WERI-Rb-1 (cell line): ENCODE data around the gene NDUFB7.
"Not testable (repeated sequence)": the region's sequence is repeated elsewhere in the genome, so short reads cannot be mapped to it uniquely, and the experiment has no call there.

Experiments used
- DNase-seq: peaks from one replicate; pipeline ENCODE4 v3.0.0-alpha.2; 2020
- H3K27ac ChIP-seq: fragments of 250-450 bp; sonication (Bioruptor Pico); 2 replicates; pipeline ENCODE4 v1.5.1; 2020; ENCODE audit warnings: mild to moderate bottlenecking, moderate library complexity
- H3K27me3 ChIP-seq: fragments of 250-450 bp; sonication (Bioruptor Pico); 2 replicates; pipeline ENCODE4 v1.5.1; 2021; ENCODE audit warnings: mild to moderate bottlenecking, low read depth, moderate library complexity; ENCODE audit not compliant: insufficient read depth, severe bottlenecking
- H3K36me3 ChIP-seq: fragments of 250-450 bp; sonication (Bioruptor Pico); 2 replicates; pipeline ENCODE4 v1.5.1; 2020; ENCODE audit warnings: mild to moderate bottlenecking, moderate library complexity
- H3K4me3 ChIP-seq: 2 replicates; pipeline ENCODE4 v1.5.1; 2011; ENCODE audit warnings: low read depth, mild to moderate bottlenecking, control low read depth, low read length
- H3K9me3 ChIP-seq: fragments of 250-450 bp; sonication (Bioruptor Pico); 2 replicates; pipeline ENCODE4 v1.5.1; 2021; ENCODE audit warnings: mild to moderate bottlenecking, moderate library complexity; ENCODE audit not compliant: severe bottlenecking
- TF ChIP-seq, protein P1 (sequence below): IDR thresholded peaks from 2 replicates; pipeline ENCODE4 v1.5.1; 2011; ENCODE audit warnings: low read depth, mild to moderate bottlenecking, control low read depth, inconsistent platforms, low read length

Gene NDUFB7

DNA sequence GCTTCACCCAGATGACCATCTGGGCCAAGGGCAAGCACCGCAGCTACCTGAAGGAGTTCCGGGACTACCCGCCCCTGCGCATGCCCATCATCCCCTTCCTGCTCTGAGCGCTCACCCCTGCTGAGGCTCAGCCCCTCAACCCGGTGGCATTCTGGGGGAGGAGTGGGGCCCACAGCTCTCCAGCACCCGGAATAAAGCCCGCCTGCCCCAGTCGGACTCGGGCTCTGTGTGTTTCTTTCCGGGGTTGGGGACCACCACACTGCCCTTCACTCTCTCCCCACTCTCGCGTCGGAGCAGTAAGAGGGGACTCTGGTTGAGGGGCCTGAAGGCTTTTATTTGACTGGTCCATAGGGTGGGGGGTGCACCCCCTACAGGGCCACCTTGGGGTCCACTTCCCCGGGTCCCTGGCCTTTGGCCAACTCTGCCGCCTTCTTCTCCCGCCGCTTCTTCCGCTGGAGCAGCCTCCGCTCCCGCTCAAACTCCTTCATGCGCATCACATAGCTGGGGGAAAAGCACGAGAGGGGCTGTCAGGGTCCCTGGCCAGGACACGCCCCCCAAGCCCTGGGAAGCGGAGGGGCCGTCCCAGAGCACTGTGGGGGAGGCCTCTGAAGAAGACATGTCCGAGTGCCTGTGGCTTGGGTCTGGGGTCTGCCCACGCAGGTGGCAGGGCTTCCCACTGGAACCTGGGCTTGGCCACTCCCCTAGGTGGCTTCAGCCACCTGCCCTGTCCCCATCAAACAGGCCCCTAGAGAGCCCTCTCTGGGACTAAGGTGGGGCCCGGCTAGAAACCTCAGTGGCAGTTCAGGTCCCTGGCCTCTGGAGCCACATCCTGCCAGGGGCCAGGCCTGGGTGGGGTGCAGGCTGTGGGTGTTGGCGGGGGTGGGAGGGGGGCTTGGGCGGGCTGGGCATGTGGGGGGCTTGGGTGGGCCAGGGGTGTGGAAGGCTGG is 5.8 kb downstream of the NDUFB7 start:
- H3K27ac ChIP-seq: no peak overlapping the region
- no peak for DNase-seq
- H3K9me3 ChIP-seq: no peaks in the 10 kb centered on the region
- H3K4me3 ChIP-seq: no peak overlapping the region
- TF ChIP-seq, protein P1, sequence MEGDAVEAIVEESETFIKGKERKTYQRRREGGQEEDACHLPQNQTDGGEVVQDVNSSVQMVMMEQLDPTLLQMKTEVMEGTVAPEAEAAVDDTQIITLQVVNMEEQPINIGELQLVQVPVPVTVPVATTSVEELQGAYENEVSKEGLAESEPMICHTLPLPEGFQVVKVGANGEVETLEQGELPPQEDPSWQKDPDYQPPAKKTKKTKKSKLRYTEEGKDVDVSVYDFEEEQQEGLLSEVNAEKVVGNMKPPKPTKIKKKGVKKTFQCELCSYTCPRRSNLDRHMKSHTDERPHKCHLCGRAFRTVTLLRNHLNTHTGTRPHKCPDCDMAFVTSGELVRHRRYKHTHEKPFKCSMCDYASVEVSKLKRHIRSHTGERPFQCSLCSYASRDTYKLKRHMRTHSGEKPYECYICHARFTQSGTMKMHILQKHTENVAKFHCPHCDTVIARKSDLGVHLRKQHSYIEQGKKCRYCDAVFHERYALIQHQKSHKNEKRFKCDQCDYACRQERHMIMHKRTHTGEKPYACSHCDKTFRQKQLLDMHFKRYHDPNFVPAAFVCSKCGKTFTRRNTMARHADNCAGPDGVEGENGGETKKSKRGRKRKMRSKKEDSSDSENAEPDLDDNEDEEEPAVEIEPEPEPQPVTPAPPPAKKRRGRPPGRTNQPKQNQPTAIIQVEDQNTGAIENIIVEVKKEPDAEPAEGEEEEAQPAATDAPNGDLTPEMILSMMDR: no peak
- H3K27me3 ChIP-seq: no peaks in the 10 kb centered on the region
- peaks cover 37% of the 10 kb centered on the region for H3K36me3 ChIP-seq

DNA sequence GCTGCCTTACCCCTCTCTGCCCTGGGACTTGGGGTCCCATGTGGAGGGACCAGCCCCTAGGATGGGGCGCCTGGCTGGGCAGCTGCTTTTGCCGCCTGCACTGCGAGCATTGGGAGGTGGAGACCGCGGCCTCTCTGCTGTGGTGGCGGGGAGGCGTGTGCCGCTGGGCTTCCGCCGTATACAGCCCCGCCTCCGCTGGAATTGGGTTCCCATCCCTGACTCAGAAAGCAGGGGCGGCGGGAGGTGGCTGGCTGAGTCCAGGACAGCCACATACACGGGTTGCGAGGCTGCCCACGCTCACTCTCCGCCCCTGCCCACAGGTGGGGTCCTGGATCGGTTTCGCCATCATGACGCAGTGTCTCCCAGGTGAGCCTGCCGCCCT is 6.6 kb downstream of the NDUFB7 start:
- Histone ChIP-seq H3K27ac (no peak overlapping the region), H3K36me3 (peaks cover 37% of the 10 kb centered on the region), H3K4me3 (no peak overlapping the region), H3K27me3 (no peaks in the 10 kb centered on the region), H3K9me3 (no peaks in the 10 kb centered on the region)
- TF ChIP-seq, protein P1: no peak
- no peak for DNase-seq

- DNase-seq, H3K4me3 ChIP-seq, H3K9me3 ChIP-seq, H3K27ac ChIP-seq, H3K27me3 ChIP-seq: not testable (repeated sequence)
- H3K36me3 ChIP-seq: peaks cover 37% of the 10 kb centered on the region
These were observed 7.1 kb downstream of the NDUFB7 start for GRCh38 chr19:14564652-14565297.

DNA sequence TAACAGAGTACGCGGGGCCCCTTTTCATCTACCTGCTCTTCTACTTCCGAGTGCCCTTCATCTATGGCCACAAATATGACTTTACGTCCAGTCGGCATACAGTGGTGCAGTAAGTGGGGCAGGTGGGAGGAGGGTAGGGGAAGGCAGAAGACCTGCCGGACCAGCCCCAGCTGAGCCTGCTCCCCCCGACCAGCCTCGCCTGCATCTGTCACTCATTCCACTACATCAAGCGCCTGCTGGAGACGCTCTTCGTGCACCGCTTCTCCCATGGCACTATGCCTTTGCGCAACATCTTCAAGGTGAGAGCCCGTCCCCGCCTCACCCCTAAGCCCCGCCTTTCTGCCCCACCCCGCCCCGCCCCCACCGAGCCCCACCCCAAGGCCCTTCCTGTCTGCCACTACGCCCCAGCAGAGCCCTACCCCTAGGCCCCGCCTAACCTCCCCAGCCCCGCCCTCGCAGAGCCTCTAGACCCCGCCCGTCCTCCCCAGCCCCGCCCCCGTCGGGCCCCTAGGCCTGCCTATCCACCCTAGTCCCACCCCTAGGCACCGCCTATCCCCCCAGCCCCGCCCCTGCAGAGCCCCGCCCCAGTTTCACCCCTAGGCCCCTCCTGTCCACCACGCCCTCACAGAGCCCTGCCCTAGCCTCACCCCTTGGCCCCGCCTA is 7.7 kb downstream of the NDUFB7 start:
- TF ChIP-seq, protein P1: no peak
- H3K27ac ChIP-seq: no peak overlapping the region
- no peaks in the 10 kb centered on the region for H3K9me3 ChIP-seq
- peak; percentile 83 for DNase-seq
- no peak overlapping the region for H3K4me3 ChIP-seq
- no peaks in the 10 kb centered on the region for H3K27me3 ChIP-seq
- peaks cover 37% of the 10 kb centered on the region for H3K36me3 ChIP-seq

DNA sequence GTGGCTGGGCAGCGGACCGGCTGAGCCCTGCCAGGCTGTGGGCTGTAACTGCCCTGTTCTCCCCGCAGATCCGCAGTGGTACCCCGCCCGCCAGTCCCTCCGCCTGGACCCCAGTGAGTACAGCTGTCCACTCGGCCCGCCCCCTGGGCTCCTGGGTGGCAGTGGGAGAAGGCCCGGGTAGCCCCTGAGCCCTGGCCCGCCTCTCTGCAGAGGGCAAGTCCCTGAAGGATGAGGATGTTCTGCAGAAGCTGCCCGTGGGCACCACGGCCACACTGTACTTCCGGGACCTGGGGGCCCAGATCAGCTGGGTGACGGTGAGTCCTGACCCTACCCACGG is 8.3 kb downstream of the NDUFB7 start:
- Histone ChIP-seq H3K9me3 (no peaks in the 10 kb centered on the region), H3K36me3 (peaks cover 37% of the 10 kb centered on the region), H3K4me3 (no peak overlapping the region), H3K27ac (no peak overlapping the region), H3K27me3 (no peaks in the 10 kb centered on the region)
- no peak for DNase-seq
- TF ChIP-seq, protein P1: no peak
